MCF 10A (cell line): ENCODE results near the gene HJV. TPM values are rescaled to one million over a fixed set of nuclear protein-coding genes. Genes with fewer than 3 reads are reported as not detected.
A peak's percentile ranks its signal among the peaks of the same experiment; 100 is the strongest.

Source experiments
- BruUV-seq: library from RNA; stranded (reverse); fragments of 400-500 nt; replicated peaks from 2 replicates; lab custom pipeline; 2021; lab: Mats Ljungman, UMichigan
- CTCF ChIA-PET: fragments of 300-600 bp; sonication (Branson Sonifier 250); formaldehyde crosslinking; extraction: SDS; loops from one replicate; lab custom pipeline; 2021; ENCODE audit warnings: antibody characterized with exemption, inconsistent platforms; lab: Yijun Ruan, JAX
- POLR2A ChIA-PET: fragments of 300-600, 350-650 bp; sonication (Branson Sonifier 250); formaldehyde crosslinking; extraction: SDS; loops from one replicate; lab custom pipeline; 2020; ENCODE audit warnings: antibody characterized with exemption, inconsistent platforms; lab: Yijun Ruan, JAX
- DNase-seq: peaks from one replicate; pipeline ENCODE4 v3.0.0-alpha.2; 2018; ENCODE audit not compliant: unreplicated experiment
- H3K27ac Mint-ChIP-seq: one replicate; pipeline ENCODE4 v1.8.0; 2022; ENCODE audit warnings: mild to moderate bottlenecking, low read depth, mixed read lengths; ENCODE audit not compliant: unreplicated experiment
- H3K27me3 Mint-ChIP-seq: one replicate; pipeline ENCODE4 v1.8.0; 2022; ENCODE audit warnings: mixed read lengths; ENCODE audit not compliant: insufficient read depth, unreplicated experiment
- H3K36me3 Mint-ChIP-seq: one replicate; pipeline ENCODE4 v1.8.0; 2022; ENCODE audit warnings: mild to moderate bottlenecking, moderate library complexity, mixed read lengths; ENCODE audit not compliant: insufficient read depth, unreplicated experiment
- H3K4me1 Mint-ChIP-seq: one replicate; pipeline ENCODE4 v1.8.0; 2022; ENCODE audit warnings: mixed read lengths; ENCODE audit not compliant: insufficient read depth, unreplicated experiment
- H3K4me3 Mint-ChIP-seq: one replicate; pipeline ENCODE4 v1.8.0; 2022; ENCODE audit warnings: mild to moderate bottlenecking, moderate library complexity, mixed read lengths; ENCODE audit not compliant: unreplicated experiment
- H3K9me3 Mint-ChIP-seq: one replicate; pipeline ENCODE4 v1.8.0; 2022; ENCODE audit warnings: mixed read lengths; ENCODE audit not compliant: unreplicated experiment
- CTCF ChIP-seq: fragments of 200-600 bp; IDR thresholded peaks from one replicate; pipeline ENCODE4 v1.8.0; 2022; ENCODE audit warnings: antibody characterized with exemption, mild to moderate bottlenecking; ENCODE audit not compliant: unreplicated experiment
- intact Hi-C: fragments of 100-400 bp; cut with micrococcal nuclease; formaldehyde crosslinking; loops from 2 replicates; pipeline ENCODE4 v1.14.1; 2022
- total RNA-seq: library from RNA; stranded (reverse); gene quantifications from 2 replicates; pipeline ENCODE4 v1.2.3, GENCODE V29; 2022

The HJV gene
- total RNA-seq, 1 experiment from 2014 or later, result not detected

DNA sequence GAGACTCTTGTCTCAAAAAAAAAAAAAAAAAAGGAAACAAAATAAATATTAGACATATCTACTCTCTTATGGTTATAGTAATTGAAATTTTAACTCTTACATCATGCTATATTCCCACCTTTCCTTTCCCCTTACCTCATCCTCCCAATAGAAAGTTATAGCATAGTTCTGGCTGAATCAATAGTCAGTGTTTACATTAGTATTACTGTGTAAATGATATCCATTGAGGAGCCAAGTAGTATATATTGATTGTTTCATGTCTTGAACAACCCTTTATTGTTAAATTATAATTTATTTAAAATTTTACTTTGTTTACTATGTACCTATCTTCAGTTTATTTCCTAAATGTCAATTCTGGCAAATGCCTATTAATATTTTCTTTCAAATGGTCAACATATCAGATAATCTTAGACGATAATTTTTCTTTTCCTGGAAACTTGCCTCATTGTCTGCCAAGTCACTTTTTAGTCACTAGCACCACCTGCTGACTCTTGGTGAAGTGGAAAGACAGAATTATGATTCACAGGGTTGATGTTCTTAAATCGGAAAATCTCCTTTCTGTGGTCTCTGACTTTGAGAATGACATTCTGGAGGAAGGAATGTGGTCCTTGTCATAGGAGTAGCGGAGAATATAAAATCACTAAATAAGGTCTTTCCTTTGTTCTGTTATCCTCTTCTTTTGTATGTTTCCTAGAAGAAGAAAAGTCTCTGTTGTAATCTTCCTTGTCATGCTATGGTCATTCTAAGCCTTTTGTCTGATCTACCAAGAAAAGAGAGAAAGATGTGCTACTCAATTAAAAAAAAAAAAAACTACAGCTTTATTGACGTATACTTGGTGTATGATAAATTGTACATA is 8.6 kb downstream of the HJV start:
- ChIA-PET POLR2A (interaction anchor here (1.1 to 28.8 kb wide), 6 partner anchors 23 to 168 kb away, joined by 3 to 1309 read pairs (median 8); partner anchors contain the start of genes NUDT17, PIAS3 and TXNIP), CTCF (interaction anchor here (0.6 to 23.4 kb wide), 25 partner anchors 8 to 292 kb away, joined by 3 to 773 read pairs (median 5); partner anchors contain the start of genes ANKRD34A, NUDT17, PIAS3 and POLR3GL)
- no TSS peak for BruUV-seq
- peak; percentile 89 for TF ChIP-seq CTCF
- DNase-seq, result peak; percentile 87
- Mint-ChIP-seq H3K9me3 (no peaks in the 10 kb centered on the region), H3K4me1 (peaks cover 9% of the 10 kb centered on the region), H3K27ac (no peak overlapping the region), H3K4me3 (no peak overlapping the region), H3K36me3 (no peaks in the 10 kb centered on the region), H3K27me3 (no peaks in the 10 kb centered on the region)
- intact Hi-C loops, result loop anchor here (1.0 to 5.0 kb wide), 4 partner anchors 36 to 169 kb away; partner anchors contain the start of gene PIAS3

GRCh38 chr1:146010126-146010738 is 11.3 kb downstream of the HJV start:
- Mint-ChIP-seq H3K36me3 (no peaks in the 10 kb centered on the region), H3K4me1 (peaks cover 32% of the 10 kb centered on the region), H3K9me3 (no peaks in the 10 kb centered on the region), H3K27ac (no peak overlapping the region), H3K27me3 (no peaks in the 10 kb centered on the region), H3K4me3 (no peak overlapping the region)
- DNase-seq, result no peak
- ChIA-PET CTCF (interaction anchor here (2.2 to 23.4 kb wide), 5 partner anchors 24 to 166 kb away, joined by 6 to 773 read pairs (median 41); partner anchors contain the start of genes NUDT17 and TXNIP), POLR2A (interaction anchor here (1.1 to 28.8 kb wide), 5 partner anchors 24 to 165 kb away, joined by 3 to 1309 read pairs (median 6); partner anchors contain the start of genes NUDT17, PIAS3 and TXNIP)
- no TSS peak for BruUV-seq
- TF ChIP-seq CTCF, result no peak
- intact Hi-C loops, result loop anchor here (5.0 kb wide), 1 partner anchor 153 kb away; the partner anchor contains the start of gene PIAS3

DNA sequence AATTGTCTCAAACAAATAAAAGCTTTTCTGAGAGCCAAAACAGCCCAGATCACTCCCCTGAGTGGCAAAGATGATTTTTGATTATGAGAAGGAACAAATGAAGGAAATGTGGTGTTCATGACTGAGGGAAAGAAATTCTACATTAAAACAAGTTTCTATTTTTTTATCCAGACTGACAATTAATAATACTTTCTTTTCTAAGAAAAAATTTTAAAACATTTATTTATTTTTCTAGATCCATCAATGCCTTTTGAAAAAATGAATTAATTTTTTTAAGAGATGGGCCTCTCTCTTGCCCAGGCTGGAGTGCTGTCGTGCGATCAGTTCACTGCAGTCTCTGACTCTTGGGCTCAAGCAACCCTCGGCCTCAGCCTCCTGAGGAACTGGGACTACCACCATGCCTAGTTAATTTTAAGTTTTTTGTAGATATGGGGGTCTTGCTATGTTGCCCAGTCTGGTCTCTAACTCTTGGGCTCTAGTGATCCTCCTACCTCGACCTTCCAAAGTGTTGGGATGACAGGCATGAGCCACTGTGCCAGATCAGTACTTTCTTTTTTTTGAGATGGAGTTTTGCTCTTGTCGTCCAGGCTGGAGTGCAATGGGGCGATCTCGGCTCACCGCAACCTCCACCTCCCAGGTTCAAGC is 13.9 kb downstream of the HJV start:
- intact Hi-C loops, result loop anchor here (1.0 kb wide), 3 partner anchors 11 to 115 kb away; partner anchors contain the start of gene TXNIP
- CTCF ChIA-PET, result interaction anchor here (0.6 to 23.4 kb wide), 19 partner anchors 9 to 163 kb away, joined by 3 to 773 read pairs (median 5); partner anchors contain the start of genes ANKRD34A, HJV, ITGA10 and NUDT17
- TF ChIP-seq CTCF, result no peak
- Mint-ChIP-seq H3K36me3 (no peaks in the 10 kb centered on the region), H3K27ac (peak overlapping the region; percentile 97), H3K4me1 (peaks cover 33% of the 10 kb centered on the region), H3K4me3 (peak overlapping the region; percentile 64), H3K27me3 (no peaks in the 10 kb centered on the region), H3K9me3 (no peaks in the 10 kb centered on the region)
- no peak for DNase-seq
- POLR2A ChIA-PET, result interaction anchor here (0.6 to 28.8 kb wide), 17 partner anchors 21 to 183 kb away, joined by 3 to 1309 read pairs (median 5); partner anchors contain the start of genes ANKRD34A, NUDT17, PIAS3 and POLR3C
- TSS peak; percentile 50 for BruUV-seq
